ENCODE results near the gene P2RX6.

Gene P2RX6

GRCh38 chr22:21012446-21013407 is 2.2 kb upstream of the P2RX6 start:
- DNase-seq (ENCODE audit: low read depth in 3 of 3), result no peak

- no peak for DNase-seq (ENCODE audit: low read depth in 3 of 3)
These were observed 1.2 kb upstream of the P2RX6 start for GRCh38 chr22:21013657-21014201.

- DNase-seq (ENCODE audit: low read depth in 3 of 3), result peak; percentile 76 to 84 (median 76)
These were observed 701 bp upstream of the P2RX6 start for GRCh38 chr22:21014202-21014725.

- no peak for DNase-seq (ENCODE audit: low read depth in 3 of 3)
These were observed 571 bp downstream of the P2RX6 start for GRCh38 chr22:21015466-21016006.

GRCh38 chr22:21016644-21017420 is 1.9 kb downstream of the P2RX6 start:
- no peak for DNase-seq (ENCODE audit: low read depth in 3 of 3)

GRCh38 chr22:21018314-21018713 is 3.3 kb downstream of the P2RX6 start:
- DNase-seq (ENCODE audit: low read depth in 3 of 3), result no peak

GRCh38 chr22:21020802-21021429 is 6.0 kb downstream of the P2RX6 start:
- no peak for DNase-seq (ENCODE audit: low read depth in 3 of 3)

- DNase-seq (ENCODE audit: low read depth in 3 of 3), result no peak
These were observed 7.5 kb downstream of the P2RX6 start for GRCh38 chr22:21022507-21022906.

GRCh38 chr22:21022955-21023614 is 8.1 kb downstream of the P2RX6 start:
- no peak for DNase-seq (ENCODE audit: low read depth in 3 of 3)

- no peak for DNase-seq (ENCODE audit: low read depth in 3 of 3)
These were observed 10.3 kb downstream of the P2RX6 start for GRCh38 chr22:21025266-21025665.

- no peak for DNase-seq (ENCODE audit: low read depth in 3 of 3)
These were observed 11.1 kb downstream of the P2RX6 start for GRCh38 chr22:21025763-21026755.

- DNase-seq (ENCODE audit: low read depth in 3 of 3), result no peak
These were observed 12.1 kb downstream of the P2RX6 start for GRCh38 chr22:21026783-21027692.

GRCh38 chr22:21028277-21029251 is 13.6 kb downstream of the P2RX6 start:
- DNase-seq (ENCODE audit: low read depth in 3 of 3), result no peak

GRCh38 chr22:21029486-21030025 is 14.6 kb downstream of the P2RX6 start:
- no peak for DNase-seq (ENCODE audit: low read depth in 3 of 3)

- DNase-seq (ENCODE audit: low read depth in 3 of 3), result no peak
These were observed 15.1 kb downstream of the P2RX6 start for GRCh38 chr22:21030032-21030431.

- no peak for DNase-seq (ENCODE audit: low read depth in 3 of 3)
These were observed 15.9 kb downstream of the P2RX6 start for GRCh38 chr22:21030621-21031544.

All from stimulated activated CD4-positive, alpha-beta T cell treated with anti-CD3 and anti-CD28 coated beads, TNF-alpha, amount 100 ng/mL, for 48 hours (primary cell).